Measurements from ENCODE around the gene VSTM4. TPM values are rescaled to one million over a fixed set of nuclear protein-coding genes. Genes with fewer than 3 reads are reported as not detected.

VSTM4 gene
- total RNA-seq, 4 donors from 2014 or later = 4.0 to 6.0 (median 4.6) TPM

DNA sequence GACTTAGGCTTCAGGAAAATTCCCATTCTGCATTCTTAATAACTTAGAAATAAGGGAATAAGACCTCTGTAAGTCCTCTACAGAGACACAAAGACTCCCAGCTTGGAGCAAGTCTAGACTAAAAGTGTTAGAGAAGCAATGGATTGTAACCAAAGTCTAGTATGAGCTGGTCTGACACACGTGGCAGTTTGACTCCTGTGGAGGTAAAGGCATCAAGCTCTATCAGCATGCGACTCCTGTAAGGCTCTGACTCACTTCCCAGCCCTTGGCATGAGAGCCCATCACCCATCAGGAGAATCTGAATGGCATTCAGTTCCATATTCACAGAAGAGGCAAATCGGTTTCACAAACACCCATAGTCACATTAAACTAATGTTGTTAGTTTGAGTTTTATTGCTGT lies 4.4 kb upstream of the VSTM4 start:
- 30% methylated on average over 3 of the region's 3 CpGs for WGBS
- no peak for DNase-seq (ENCODE audit: low spot score in 2 of 2)
- TF ChIP-seq POLR2AphosphoS5 (IDR thresholded peaks at IDR 0.05) (no peak), POLR2A (IDR thresholded peaks at IDR 0.05) (no peak), EP300 (IDR thresholded peaks at IDR 0.05) (no peak)
- TF ChIP-seq, protein P1, sequence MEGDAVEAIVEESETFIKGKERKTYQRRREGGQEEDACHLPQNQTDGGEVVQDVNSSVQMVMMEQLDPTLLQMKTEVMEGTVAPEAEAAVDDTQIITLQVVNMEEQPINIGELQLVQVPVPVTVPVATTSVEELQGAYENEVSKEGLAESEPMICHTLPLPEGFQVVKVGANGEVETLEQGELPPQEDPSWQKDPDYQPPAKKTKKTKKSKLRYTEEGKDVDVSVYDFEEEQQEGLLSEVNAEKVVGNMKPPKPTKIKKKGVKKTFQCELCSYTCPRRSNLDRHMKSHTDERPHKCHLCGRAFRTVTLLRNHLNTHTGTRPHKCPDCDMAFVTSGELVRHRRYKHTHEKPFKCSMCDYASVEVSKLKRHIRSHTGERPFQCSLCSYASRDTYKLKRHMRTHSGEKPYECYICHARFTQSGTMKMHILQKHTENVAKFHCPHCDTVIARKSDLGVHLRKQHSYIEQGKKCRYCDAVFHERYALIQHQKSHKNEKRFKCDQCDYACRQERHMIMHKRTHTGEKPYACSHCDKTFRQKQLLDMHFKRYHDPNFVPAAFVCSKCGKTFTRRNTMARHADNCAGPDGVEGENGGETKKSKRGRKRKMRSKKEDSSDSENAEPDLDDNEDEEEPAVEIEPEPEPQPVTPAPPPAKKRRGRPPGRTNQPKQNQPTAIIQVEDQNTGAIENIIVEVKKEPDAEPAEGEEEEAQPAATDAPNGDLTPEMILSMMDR (IDR thresholded peaks at IDR 0.05) = no peak

DNA sequence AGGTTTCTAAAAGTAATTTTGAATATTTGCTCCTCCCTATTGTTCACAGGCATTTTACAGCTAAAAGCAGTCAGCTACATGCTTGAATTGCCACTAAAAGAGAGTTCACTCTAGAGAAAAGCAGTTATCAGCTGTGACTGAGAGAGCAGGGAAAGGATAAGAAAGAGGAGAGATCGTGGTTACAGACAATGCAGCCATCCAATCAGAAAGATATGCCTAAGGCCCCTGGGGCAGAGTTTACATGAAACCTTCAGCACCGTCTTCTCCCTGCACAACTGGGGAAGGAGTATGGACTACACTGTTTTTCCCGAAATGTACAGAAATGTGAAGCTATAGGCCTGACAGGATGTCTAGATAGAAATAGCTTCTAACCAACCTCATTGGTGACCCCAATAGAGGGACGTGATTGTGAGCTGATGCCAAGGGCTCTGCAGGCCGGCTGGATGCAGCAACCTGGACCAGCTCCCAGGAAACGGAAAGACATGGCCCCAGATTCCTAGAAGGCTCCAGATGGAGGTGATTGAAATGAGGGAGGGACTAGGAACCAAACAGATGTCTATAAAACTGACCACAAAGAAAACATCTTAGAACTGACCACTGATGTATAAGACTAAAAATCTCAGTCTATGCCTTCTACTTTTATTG lies 3.2 kb upstream of the VSTM4 start:
- Histone ChIP-seq H3K27me3 (no peaks in the 10 kb centered on the region), H3K9me3 (no peaks in the 10 kb centered on the region), H3K4me1 (peaks cover 8% of the 10 kb centered on the region), H3K36me3 (no peaks in the 10 kb centered on the region), H3K27ac (no peak overlapping the region), H3K4me3 (no peak overlapping the region)
- TF ChIP-seq EP300 (IDR thresholded peaks at IDR 0.05) (no peak), POLR2A (IDR thresholded peaks at IDR 0.05) (no peak), POLR2AphosphoS5 (IDR thresholded peaks at IDR 0.05) (no peak)
- TF ChIP-seq, protein P1 (IDR thresholded peaks at IDR 0.05) = no peak
- DNase-seq (ENCODE audit: low spot score in 2 of 2) = no peak
- 66% methylated on average over 6 of the region's 6 CpGs for WGBS

More for the DNA sequence above, 4.4 kb upstream of the VSTM4 start:
- no peaks in the 10 kb centered on the region for H3K27me3 ChIP-seq
- H3K4me1 ChIP-seq = no peaks in the 10 kb centered on the region
- H3K36me3 ChIP-seq = no peaks in the 10 kb centered on the region
- no peak overlapping the region for H3K27ac ChIP-seq
- no peaks in the 10 kb centered on the region for H3K9me3 ChIP-seq
- no peak overlapping the region for H3K4me3 ChIP-seq

DNA sequence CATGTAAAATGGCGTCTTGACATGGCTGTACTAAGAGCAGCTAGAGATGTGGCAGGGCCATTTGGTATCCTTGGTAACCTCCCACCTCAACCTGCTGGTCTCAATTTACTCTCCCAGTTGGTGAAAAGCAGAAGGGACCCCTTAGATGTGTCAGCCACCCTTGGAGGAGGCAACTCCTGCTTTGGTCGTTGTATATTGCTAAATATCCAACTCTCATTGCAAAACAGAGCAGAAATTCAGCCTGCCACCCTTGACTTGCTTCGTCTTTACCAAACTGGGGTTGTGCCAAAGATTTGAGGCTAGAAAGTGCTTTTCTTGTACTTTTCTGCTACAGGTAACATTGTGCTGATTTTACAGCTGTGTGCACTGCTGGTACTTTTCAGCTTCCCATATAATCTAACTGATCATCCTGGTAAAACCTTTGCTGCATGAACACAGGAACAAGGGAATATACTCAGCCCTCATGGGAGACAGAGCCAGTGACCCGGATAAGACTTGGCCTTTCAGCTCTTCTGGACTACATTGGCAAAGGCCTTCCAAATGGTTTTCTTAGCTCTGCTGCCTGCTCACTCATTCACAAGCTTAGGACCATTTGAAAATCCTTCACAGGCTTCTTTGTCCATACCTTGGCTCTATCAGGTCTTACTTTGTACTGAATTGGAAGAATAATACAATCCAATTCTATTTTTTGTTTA lies 2.2 kb upstream of the VSTM4 start:
- H3K36me3 ChIP-seq = no peaks in the 10 kb centered on the region
- TF ChIP-seq POLR2A (IDR thresholded peaks at IDR 0.05) = no peak
- no peak for TF ChIP-seq EP300 (IDR thresholded peaks at IDR 0.05)
- TF ChIP-seq, protein P1 (IDR thresholded peaks at IDR 0.05) = no peak
- TF ChIP-seq POLR2AphosphoS5 (IDR thresholded peaks at IDR 0.05) = no peak
- 63% methylated on average over 4 of the region's 4 CpGs for WGBS

DNA sequence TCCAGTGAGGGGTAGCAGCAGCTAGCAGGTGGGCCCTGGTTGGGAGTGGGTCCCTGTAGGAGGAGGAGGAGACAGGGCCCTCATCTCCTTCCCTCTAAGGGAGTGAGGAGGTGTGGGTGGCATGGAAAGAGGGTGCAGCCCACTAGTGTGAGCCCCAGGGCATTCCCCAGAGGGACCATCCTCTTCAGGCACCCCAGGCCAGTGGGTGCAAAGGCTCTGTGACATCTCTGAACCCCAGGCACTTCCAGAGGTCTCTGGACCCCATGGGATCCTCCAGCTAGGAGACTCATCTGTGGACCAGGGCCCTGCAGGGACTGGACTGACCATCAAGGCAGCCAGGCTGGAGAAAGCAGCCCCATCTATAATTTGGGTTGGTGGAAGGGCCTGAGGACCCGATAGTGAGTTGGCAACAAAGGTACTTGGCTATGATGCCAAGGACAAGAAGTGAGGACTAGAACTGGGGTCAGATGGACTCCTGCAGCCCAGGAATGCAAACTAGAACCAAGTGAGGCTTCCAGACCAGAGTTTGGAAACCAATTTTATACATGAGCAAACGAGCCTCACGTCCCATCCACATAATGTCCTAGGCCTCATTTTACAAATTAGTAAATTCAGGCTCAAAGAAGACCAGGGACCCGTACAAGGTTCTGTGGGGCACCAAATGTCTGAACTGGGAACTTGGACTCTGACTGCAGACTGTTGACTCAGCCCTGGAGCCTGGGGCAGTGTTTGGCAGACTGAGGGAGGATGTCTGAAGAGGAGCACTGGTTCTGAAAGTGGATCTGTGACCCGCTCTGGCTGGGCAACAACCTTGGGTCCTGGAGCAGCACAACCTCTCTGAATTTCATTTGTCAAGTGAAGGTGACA lies 1.4 kb upstream of the VSTM4 start:
- H3K9me3 ChIP-seq = no peaks in the 10 kb centered on the region
- no peak overlapping the region for H3K4me3 ChIP-seq
- no peak overlapping the region for H3K27ac ChIP-seq
- H3K4me1 ChIP-seq = peaks cover 19% of the 10 kb centered on the region
- TF ChIP-seq, protein P1 (IDR thresholded peaks at IDR 0.05) = no peak
- TF ChIP-seq POLR2A (IDR thresholded peaks at IDR 0.05) (no peak), POLR2AphosphoS5 (IDR thresholded peaks at IDR 0.05) (no peak), EP300 (IDR thresholded peaks at IDR 0.05) (no peak)
- no peaks in the 10 kb centered on the region for H3K36me3 ChIP-seq
- 68% methylated on average over 5 of the region's 5 CpGs for WGBS
- no peaks in the 10 kb centered on the region for H3K27me3 ChIP-seq
- DNase-seq (ENCODE audit: low spot score in 2 of 2) = no peak

More for the DNA sequence above, 2.2 kb upstream of the VSTM4 start:
- H3K27me3 ChIP-seq = no peaks in the 10 kb centered on the region
- H3K9me3 ChIP-seq = no peaks in the 10 kb centered on the region
- H3K4me3 ChIP-seq = no peak overlapping the region
- no peak overlapping the region for H3K27ac ChIP-seq
- H3K4me1 ChIP-seq = peaks cover 16% of the 10 kb centered on the region
- DNase-seq (ENCODE audit: low spot score in 2 of 2) = no peak

Data from suprapubic skin (tissue), 4 donors.